Smooth muscle cell (in vitro differentiated cells): ENCODE data around the gene LAMA5. TPM values are rescaled to one million over a fixed set of nuclear protein-coding genes. Genes with fewer than 3 reads are reported as not detected.

ENCODE experiments used
- DNase-seq: peaks from one replicate; lab custom pipeline; 2025; ENCODE audit not compliant: unreplicated experiment; lab: John Stamatoyannopoulos, UW
- H2AFZ ChIP-seq: fragments of 200-600 bp; sonication (generic); 2 replicates; pipeline ENCODE4 v1.6.0; 2016; ENCODE audit warnings: antibody characterized with exemption, low read depth, mild to moderate bottlenecking
- H3F3A ChIP-seq: fragments of 200-600 bp; sonication (generic); 2 replicates; pipeline ENCODE4 v1.6.0; 2017; ENCODE audit warnings: antibody characterized with exemption, low read depth
- H3K27ac ChIP-seq: fragments of 200-600 bp; sonication (generic); 2 replicates; pipeline ENCODE4 v1.5.1; 2016; ENCODE audit warnings: low read depth, mild to moderate bottlenecking
- H3K27me3 ChIP-seq: fragments of 200-600 bp; sonication (generic); 2 replicates; pipeline ENCODE4 v1.6.1; 2016; ENCODE audit warnings: low read depth, mild to moderate bottlenecking
- H3K36me3 ChIP-seq: fragments of 200-600 bp; sonication (generic); 2 replicates; pipeline ENCODE4 v1.5.1; 2016; ENCODE audit warnings: low read depth
- H3K4me1 ChIP-seq: fragments of 200-600 bp; sonication (generic); 2 replicates; pipeline ENCODE4 v1.5.1; 2016; ENCODE audit warnings: low read depth
- H3K4me2 ChIP-seq: fragments of 200-600 bp; sonication (generic); 2 replicates; pipeline ENCODE4 v1.6.0; 2016; ENCODE audit warnings: mild to moderate bottlenecking
- H3K4me3 ChIP-seq: fragments of 200-600 bp; sonication (generic); 2 replicates; pipeline ENCODE4 v1.5.1; 2016; ENCODE audit warnings: mild to moderate bottlenecking
- H3K79me2 ChIP-seq: fragments of 200-600 bp; sonication (generic); 2 replicates; pipeline ENCODE4 v1.6.0; 2016; ENCODE audit warnings: low read depth, mild to moderate bottlenecking
- H3K9ac ChIP-seq: fragments of 200-600 bp; sonication (generic); 2 replicates; pipeline ENCODE4 v1.6.0; 2016; ENCODE audit warnings: low read depth
- H3K9me3 ChIP-seq: fragments of 200-600 bp; sonication (generic); replicated peaks from 2 replicates; pipeline ENCODE4 v1.5.1; 2016; ENCODE audit warnings: low read depth
- H4K20me1 ChIP-seq: fragments of 200-600 bp; sonication (generic); 2 replicates; pipeline ENCODE4 v1.6.0; 2016; ENCODE audit warnings: low read depth
- CTCF ChIP-seq: fragments of 200-600 bp; sonication (generic); IDR thresholded peaks from 2 replicates; pipeline ENCODE4 v1.5.1; 2017; ENCODE audit warnings: borderline replicate concordance, mild to moderate bottlenecking, antibody characterized with exemption; ENCODE audit not compliant: insufficient read depth, poor library complexity, severe bottlenecking
- WGBS: methylation state at CpG from one replicate; pipeline ENCODE4 v1.1.7; 2016; ENCODE audit warnings: low lambda C conversion rate; 5-methylcytosine and 5-hydroxymethylcytosine counted together
- polyA plus RNA-seq: library from polyadenylated mRNA; unstranded; fragments of >200 nt; fragmentation: Nextera tagmentation; extraction: Ambion mirVana; gene quantifications from 2 replicates; pipeline ENCODE4 v1.2.1, GENCODE V29; 2016
- total RNA-seq: library from RNA; depleted of rRNA; stranded (reverse); fragments of >200 nt; gene quantifications from 2 replicates; pipeline ENCODE4 v1.2.3, GENCODE V29; 2014

The LAMA5 gene, protein sequence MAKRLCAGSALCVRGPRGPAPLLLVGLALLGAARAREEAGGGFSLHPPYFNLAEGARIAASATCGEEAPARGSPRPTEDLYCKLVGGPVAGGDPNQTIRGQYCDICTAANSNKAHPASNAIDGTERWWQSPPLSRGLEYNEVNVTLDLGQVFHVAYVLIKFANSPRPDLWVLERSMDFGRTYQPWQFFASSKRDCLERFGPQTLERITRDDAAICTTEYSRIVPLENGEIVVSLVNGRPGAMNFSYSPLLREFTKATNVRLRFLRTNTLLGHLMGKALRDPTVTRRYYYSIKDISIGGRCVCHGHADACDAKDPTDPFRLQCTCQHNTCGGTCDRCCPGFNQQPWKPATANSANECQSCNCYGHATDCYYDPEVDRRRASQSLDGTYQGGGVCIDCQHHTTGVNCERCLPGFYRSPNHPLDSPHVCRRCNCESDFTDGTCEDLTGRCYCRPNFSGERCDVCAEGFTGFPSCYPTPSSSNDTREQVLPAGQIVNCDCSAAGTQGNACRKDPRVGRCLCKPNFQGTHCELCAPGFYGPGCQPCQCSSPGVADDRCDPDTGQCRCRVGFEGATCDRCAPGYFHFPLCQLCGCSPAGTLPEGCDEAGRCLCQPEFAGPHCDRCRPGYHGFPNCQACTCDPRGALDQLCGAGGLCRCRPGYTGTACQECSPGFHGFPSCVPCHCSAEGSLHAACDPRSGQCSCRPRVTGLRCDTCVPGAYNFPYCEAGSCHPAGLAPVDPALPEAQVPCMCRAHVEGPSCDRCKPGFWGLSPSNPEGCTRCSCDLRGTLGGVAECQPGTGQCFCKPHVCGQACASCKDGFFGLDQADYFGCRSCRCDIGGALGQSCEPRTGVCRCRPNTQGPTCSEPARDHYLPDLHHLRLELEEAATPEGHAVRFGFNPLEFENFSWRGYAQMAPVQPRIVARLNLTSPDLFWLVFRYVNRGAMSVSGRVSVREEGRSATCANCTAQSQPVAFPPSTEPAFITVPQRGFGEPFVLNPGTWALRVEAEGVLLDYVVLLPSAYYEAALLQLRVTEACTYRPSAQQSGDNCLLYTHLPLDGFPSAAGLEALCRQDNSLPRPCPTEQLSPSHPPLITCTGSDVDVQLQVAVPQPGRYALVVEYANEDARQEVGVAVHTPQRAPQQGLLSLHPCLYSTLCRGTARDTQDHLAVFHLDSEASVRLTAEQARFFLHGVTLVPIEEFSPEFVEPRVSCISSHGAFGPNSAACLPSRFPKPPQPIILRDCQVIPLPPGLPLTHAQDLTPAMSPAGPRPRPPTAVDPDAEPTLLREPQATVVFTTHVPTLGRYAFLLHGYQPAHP (N-terminal part only)
- total RNA-seq (27.5 and 30.0 TPM in 2 replicates), polyA plus RNA-seq (27.6 and 132 TPM in 2 replicates)

DNA sequence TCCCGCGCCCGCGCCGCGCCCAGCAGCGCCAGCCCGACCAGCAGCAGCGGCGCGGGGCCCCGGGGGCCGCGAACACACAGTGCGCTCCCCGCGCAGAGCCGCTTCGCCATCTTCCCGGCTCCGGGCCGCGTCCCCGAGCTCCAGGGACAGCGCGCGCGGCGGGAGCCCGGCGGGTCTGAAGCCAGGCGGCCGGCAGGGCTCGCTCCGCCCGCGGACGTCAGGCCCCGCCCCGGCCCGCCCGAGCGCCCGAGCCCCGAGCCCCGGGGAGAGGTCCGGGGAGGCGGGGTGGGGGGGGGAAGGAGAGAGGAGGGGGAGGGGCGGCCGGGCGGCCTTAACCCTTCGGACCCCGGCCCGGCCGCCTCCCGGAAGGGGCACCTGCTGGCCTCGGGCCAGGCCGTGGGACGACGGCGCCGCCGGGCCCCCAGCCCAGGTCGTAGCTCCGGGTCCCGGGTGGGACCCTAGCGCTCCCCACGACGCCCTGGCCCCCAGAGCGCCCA lies at the start of gene LAMA5:
LAMA5 (minus strand) TSS at position 177 of the 497 bp plus-strand sequence; CDS start at position 110, 67 bp downstream.
- no peak for DNase-seq
- H2AFZ ChIP-seq = no peak within 1 kb of the TSS
- H3K9me3 ChIP-seq = no peaks in the 10 kb centered on the region
- H3K27ac ChIP-seq = no peak within 1 kb of the TSS
- no peaks in the 10 kb centered on the region for H3K27me3 ChIP-seq
- peak within 1 kb of the TSS; percentile 82 for H3K4me3 ChIP-seq
- peak within 1 kb of the TSS; percentile 66 for H3K9ac ChIP-seq
- 0% methylated on average over 2 of the region's 70 CpGs for WGBS
- H3K36me3 ChIP-seq = no peaks in the 10 kb centered on the region
- H3K79me2 ChIP-seq = peaks cover 14% of the 10 kb centered on the region
- H4K20me1 ChIP-seq = peaks cover 49% of the 10 kb centered on the region
- peaks cover 72% of the 10 kb centered on the region for H3K4me1 ChIP-seq
- H3F3A ChIP-seq = no peaks in the 10 kb centered on the region
- H3K4me2 ChIP-seq = peak within 1 kb of the TSS; percentile 99
- TF ChIP-seq CTCF = no peak

DNA sequence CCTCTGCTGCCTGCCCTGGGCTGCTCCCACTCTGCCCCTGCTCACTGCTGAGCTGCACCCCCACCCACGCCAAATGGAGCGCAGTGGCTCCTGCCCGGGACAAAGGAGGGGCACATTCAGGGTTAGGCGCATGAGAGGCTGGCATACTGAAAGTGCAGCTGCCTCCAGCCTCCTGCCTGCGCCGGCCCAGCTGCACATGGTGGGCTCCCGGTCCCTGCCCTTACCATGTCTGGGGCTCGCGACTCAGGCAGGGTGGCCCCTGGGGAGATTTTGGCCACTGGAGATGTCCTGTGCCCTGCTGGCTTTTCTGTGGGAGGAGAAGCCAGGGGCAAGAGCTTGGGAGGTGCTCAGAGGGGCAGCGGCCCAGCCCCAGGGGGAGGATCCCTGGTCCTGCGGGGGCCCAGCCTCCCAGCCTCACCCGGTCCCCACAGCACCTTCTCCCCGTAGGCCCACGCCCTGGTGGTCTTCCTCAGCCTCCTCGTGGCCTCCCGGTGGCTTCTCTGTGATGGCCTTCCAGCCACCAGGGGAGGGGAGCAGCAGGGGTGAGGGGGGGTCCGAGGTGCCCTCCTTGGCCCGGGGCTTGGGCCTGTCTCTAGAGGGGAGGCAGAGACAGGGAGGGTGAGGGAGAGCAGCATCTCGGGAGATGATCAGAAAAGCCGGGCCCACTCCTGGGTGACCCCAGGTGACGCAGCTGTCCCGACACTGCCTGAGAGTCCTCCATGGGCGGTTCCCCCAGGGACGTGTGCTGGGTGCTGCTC lies 48.4 kb upstream of the LAMA5 start:
- no peak overlapping the region for H3K27ac ChIP-seq
- no peak overlapping the region for H3K9ac ChIP-seq
- no peak overlapping the region for H3K4me3 ChIP-seq
- DNase-seq = no peak
- H3K4me2 ChIP-seq = no peak overlapping the region
- H3K4me1 ChIP-seq = no peaks in the 10 kb centered on the region
- WGBS = 94% methylated on average over 21 of the region's 24 CpGs
- TF ChIP-seq CTCF = no peak
- no peaks in the 10 kb centered on the region for H3K9me3 ChIP-seq
- H3K27me3 ChIP-seq = no peaks in the 10 kb centered on the region
- H3K79me2 ChIP-seq = no peaks in the 10 kb centered on the region
- H3F3A ChIP-seq = no peaks in the 10 kb centered on the region
- no peak overlapping the region for H2AFZ ChIP-seq
- no peaks in the 10 kb centered on the region for H3K36me3 ChIP-seq
- no peaks in the 10 kb centered on the region for H4K20me1 ChIP-seq

GRCh38 chr20:62413896-62414481 lies 46.9 kb upstream of the LAMA5 start:
- H3K9me3 ChIP-seq = no peaks in the 10 kb centered on the region
- no peaks in the 10 kb centered on the region for H4K20me1 ChIP-seq
- no peak for TF ChIP-seq CTCF
- no peak overlapping the region for H2AFZ ChIP-seq
- H3K27me3 ChIP-seq = no peaks in the 10 kb centered on the region
- H3F3A ChIP-seq = no peaks in the 10 kb centered on the region
- H3K79me2 ChIP-seq = no peaks in the 10 kb centered on the region
- no peak overlapping the region for H3K9ac ChIP-seq
- H3K4me3 ChIP-seq = no peak overlapping the region
- no peaks in the 10 kb centered on the region for H3K36me3 ChIP-seq
- DNase-seq = no peak
- no peak overlapping the region for H3K4me2 ChIP-seq
- WGBS = 85% methylated on average over 20 of the region's 22 CpGs
- H3K27ac ChIP-seq = no peak overlapping the region
- peaks cover 3% of the 10 kb centered on the region for H3K4me1 ChIP-seq
